ENCODE results near the gene COG7.

DNA sequence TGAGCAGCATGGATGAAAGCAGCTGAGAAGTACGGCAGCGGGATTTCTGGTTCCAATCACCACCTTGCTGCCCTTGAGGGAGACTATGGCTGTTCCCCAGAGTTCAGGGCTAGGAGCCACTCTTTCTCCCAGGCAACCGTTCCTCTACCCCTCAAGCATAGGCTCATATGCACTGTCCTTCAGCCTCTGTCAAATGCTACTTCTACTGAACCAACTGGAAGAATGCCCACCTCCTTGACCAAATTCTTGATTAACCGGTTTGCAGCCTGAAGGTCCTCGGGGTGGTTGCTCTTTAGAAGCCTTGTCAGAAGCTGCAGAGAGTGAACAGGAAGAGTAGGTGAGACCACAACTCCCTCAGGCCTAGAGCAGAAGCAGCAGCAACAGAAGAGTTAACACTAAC, 33.5 kb upstream of the COG7 start:
- TF ChIP-seq BHLHE40 (IDR thresholded peaks at IDR 0.05; ENCODE audit: borderline replicate concordance) (no peak), FOXK2 (IDR thresholded peaks at IDR 0.05) (no peak), SP1 (IDR thresholded peaks at IDR 0.05) (no peak), SUZ12 (IDR thresholded peaks at IDR 0.05) (no peak), FOXM1 (IDR thresholded peaks at IDR 0.05; ENCODE audit: borderline replicate concordance) (no peak), ELF4 (IDR thresholded peaks at IDR 0.05) (no peak), FOXA1 (IDR thresholded peaks at IDR 0.05) (no peak), TARDBP (IDR thresholded peaks at IDR 0.05) (no peak), CTBP1 (IDR thresholded peaks at IDR 0.05; ENCODE audit: borderline replicate concordance) (no peak), LEF1 (IDR thresholded peaks at IDR 0.05; ENCODE audit: borderline replicate concordance) (no peak), NFRKB (IDR thresholded peaks at IDR 0.05) (no peak), HDGF (IDR thresholded peaks at IDR 0.05; ENCODE audit: borderline replicate concordance) (no peak), L3MBTL2 (conservative IDR thresholded peaks at IDR 0.05) (no peak)
- TF ChIP-seq, protein P1, sequence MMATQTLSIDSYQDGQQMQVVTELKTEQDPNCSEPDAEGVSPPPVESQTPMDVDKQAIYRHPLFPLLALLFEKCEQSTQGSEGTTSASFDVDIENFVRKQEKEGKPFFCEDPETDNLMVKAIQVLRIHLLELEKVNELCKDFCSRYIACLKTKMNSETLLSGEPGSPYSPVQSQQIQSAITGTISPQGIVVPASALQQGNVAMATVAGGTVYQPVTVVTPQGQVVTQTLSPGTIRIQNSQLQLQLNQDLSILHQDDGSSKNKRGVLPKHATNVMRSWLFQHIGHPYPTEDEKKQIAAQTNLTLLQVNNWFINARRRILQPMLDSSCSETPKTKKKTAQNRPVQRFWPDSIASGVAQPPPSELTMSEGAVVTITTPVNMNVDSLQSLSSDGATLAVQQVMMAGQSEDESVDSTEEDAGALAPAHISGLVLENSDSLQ (IDR thresholded peaks at IDR 0.05), result no peak
